Measurements from ENCODE around the gene ACY1. TPM values are rescaled to one million over a fixed set of nuclear protein-coding genes. Genes with fewer than 3 reads are reported as not detected.

The ACY1 gene
- polyA plus RNA-seq, 10 donors, result 8.9 to 15.1 (median 13.2) TPM

Other genes starting within 250 kb of the ACY1 start
- gene IQCF6, start 204.3 kb upstream of the ACY1 start, polyA plus RNA-seq (ENCODE audit: insufficient read length in 10 of 10), result not detected
- not detected for gene IQCF2, start 121.9 kb upstream of the ACY1 start, polyA plus RNA-seq (ENCODE audit: insufficient read length in 10 of 10)
- not detected for gene IQCF5, start 107.9 kb upstream of the ACY1 start, polyA plus RNA-seq (ENCODE audit: insufficient read length in 10 of 10)
- not detected for gene IQCF1, start 80.2 kb upstream of the ACY1 start, polyA plus RNA-seq (ENCODE audit: insufficient read length in 10 of 10)
- 10 to 100 TPM; 12.2 to 16.8 (median 14.0) TPM for gene RRP9, start 41.6 kb upstream of the ACY1 start, polyA plus RNA-seq (ENCODE audit: insufficient read length in 10 of 10)
- gene PARP3, start 41.2 kb upstream of the ACY1 start, polyA plus RNA-seq (ENCODE audit: insufficient read length in 10 of 10), result 1 to 10 TPM; 3.8 to 7.8 (median 5.6) TPM
- gene GPR62, start 28.2 kb upstream of the ACY1 start, polyA plus RNA-seq (ENCODE audit: insufficient read length in 10 of 10), result under 1 TPM; 0.20 to 0.52 (median 0.35) TPM
- gene PCBP4, start 16.1 kb upstream of the ACY1 start, polyA plus RNA-seq (ENCODE audit: insufficient read length in 10 of 10), result 10 to 100 TPM; 50.8 to 73.1 (median 64.1) TPM
- gene ABHD14B, start 9.5 kb upstream of the ACY1 start, polyA plus RNA-seq (ENCODE audit: insufficient read length in 10 of 10), result 10 to 100 TPM; 19.2 to 25.2 (median 21.3) TPM
- gene ABHD14A, start 8.5 kb upstream of the ACY1 start, polyA plus RNA-seq (ENCODE audit: insufficient read length in 10 of 10), result 10 to 100 TPM; 10.3 to 18.5 (median 12.1) TPM
- gene RPL29, start 12.4 kb downstream of the ACY1 start, polyA plus RNA-seq (ENCODE audit: insufficient read length in 10 of 10), result 1,000 to 10,000 TPM; 2,242 to 3,145 (median 2,773) TPM
- 10 to 100 TPM; 14.7 to 31.0 (median 20.5) TPM for gene DUSP7, start 73.0 kb downstream of the ACY1 start, polyA plus RNA-seq (ENCODE audit: insufficient read length in 10 of 10)
- 1 to 10 TPM; 2.6 to 8.0 (median 4.3) TPM for gene POC1A, start 170.9 kb downstream of the ACY1 start, polyA plus RNA-seq (ENCODE audit: insufficient read length in 10 of 10)
- 10 to 100 TPM; 28.5 to 32.5 (median 29.3) TPM for gene ALAS1, start 214.6 kb downstream of the ACY1 start, polyA plus RNA-seq (ENCODE audit: insufficient read length in 10 of 10)
- under 1 TPM in 8 of 10 donors, not detected in 2; 0.05 to 0.33 (median 0.18) TPM for gene TLR9, start 242.1 kb downstream of the ACY1 start, polyA plus RNA-seq (ENCODE audit: insufficient read length in 10 of 10)